HepG2 (cell line): ENCODE results near the gene ZNF106. TPM values are rescaled to one million over a fixed set of nuclear protein-coding genes. Genes with fewer than 3 reads are reported as not detected.

Experiments used
- ADNP ChIP-seq: sonication (generic); formaldehyde crosslinking; IDR thresholded peaks from 2 replicates; pipeline ENCODE4 v1.4.0; 2020; ENCODE audit warnings: missing genetic modification reagents
- DPF2 ChIP-seq: sonication (generic); formaldehyde crosslinking; IDR thresholded peaks from 2 replicates; pipeline ENCODE4 v1.4.0; 2020; ENCODE audit warnings: mild to moderate bottlenecking, low read depth, missing genetic modification reagents, borderline replicate concordance
- GATAD2A ChIP-seq: IDR thresholded peaks from 2 replicates; pipeline ENCODE4 v1.6.1; 2016
- HDAC1 ChIP-seq: sonication (generic); formaldehyde crosslinking; IDR thresholded peaks from 2 replicates; pipeline ENCODE4 v1.5.1; 2020; ENCODE audit warnings: mild to moderate bottlenecking, missing genetic modification reagents
- HNRNPL ChIP-seq: fragments of 200-400 bp; formaldehyde crosslinking; IDR thresholded peaks from 2 replicates; pipeline ENCODE4 v1.6.1; 2017; ENCODE audit warnings: mild to moderate bottlenecking, low read depth, low read length
- MAF1 ChIP-seq: sonication (generic); formaldehyde crosslinking; IDR thresholded peaks from 2 replicates; pipeline ENCODE4 v1.5.0; 2020; ENCODE audit warnings: missing genetic modification reagents, borderline replicate concordance
- MED8 ChIP-seq: sonication (generic); formaldehyde crosslinking; IDR thresholded peaks from 2 replicates; pipeline ENCODE4 v1.8.1; 2023; ENCODE audit warnings: mild to moderate bottlenecking, missing genetic modification reagents; ENCODE audit not compliant: insufficient replicate concordance
- MLLT10 ChIP-seq: sonication (generic); formaldehyde crosslinking; IDR thresholded peaks from 2 replicates; pipeline ENCODE4 v1.4.0; 2020; ENCODE audit warnings: missing genetic modification reagents
- MTA3 ChIP-seq: sonication (generic); formaldehyde crosslinking; IDR thresholded peaks from 2 replicates; pipeline ENCODE4 v1.4.0; 2020; ENCODE audit warnings: missing genetic modification reagents
- NPAS2 ChIP-seq: sonication (generic); formaldehyde crosslinking; IDR thresholded peaks from 2 replicates; pipeline ENCODE4 v1.8.0; 2022; ENCODE audit warnings: mild to moderate bottlenecking, missing genetic modification reagents, borderline replicate concordance
- PATZ1 ChIP-seq: sonication (generic); formaldehyde crosslinking; IDR thresholded peaks from 2 replicates; pipeline ENCODE4 v1.4.0; 2020; ENCODE audit warnings: missing genetic modification reagents
- REPIN1 ChIP-seq: sonication (generic); formaldehyde crosslinking; IDR thresholded peaks from 2 replicates; pipeline ENCODE4 v1.8.0; 2022; ENCODE audit warnings: missing genetic modification reagents, low read depth, mild to moderate bottlenecking, borderline replicate concordance
- SP4 ChIP-seq: sonication (generic); formaldehyde crosslinking; IDR thresholded peaks from 2 replicates; pipeline ENCODE4 v1.8.1; 2023; ENCODE audit warnings: mild to moderate bottlenecking, missing genetic modification reagents
- ZC3H4 ChIP-seq: sonication (generic); formaldehyde crosslinking; IDR thresholded peaks from 2 replicates; pipeline ENCODE4 v1.4.0; 2020; ENCODE audit warnings: missing genetic modification reagents, borderline replicate concordance
- ZFP82 ChIP-seq: sonication (generic); formaldehyde crosslinking; IDR thresholded peaks from 2 replicates; pipeline ENCODE4 v1.5.1; 2020; ENCODE audit warnings: mild to moderate bottlenecking, missing genetic modification reagents, borderline replicate concordance
- ZNF121 ChIP-seq: sonication (generic); formaldehyde crosslinking; IDR thresholded peaks from 2 replicates; pipeline ENCODE4 v1.5.0; 2020; ENCODE audit warnings: mild to moderate bottlenecking, missing genetic modification reagents
- ZNF550 ChIP-seq: sonication (generic); formaldehyde crosslinking; IDR thresholded peaks from 2 replicates; pipeline ENCODE4 v1.4.0; 2020; ENCODE audit warnings: mild to moderate bottlenecking, missing genetic modification reagents, borderline replicate concordance
- ZNF563 ChIP-seq: sonication (generic); formaldehyde crosslinking; IDR thresholded peaks from 2 replicates; pipeline ENCODE4 v1.8.0; 2022; ENCODE audit warnings: mild to moderate bottlenecking, moderate library complexity, missing genetic modification reagents
- ZNF737 ChIP-seq: sonication (generic); formaldehyde crosslinking; IDR thresholded peaks from 2 replicates; pipeline ENCODE4 v1.5.0; 2020; ENCODE audit warnings: missing genetic modification reagents, mild to moderate bottlenecking, borderline replicate concordance
- ZNF841 ChIP-seq: sonication (generic); formaldehyde crosslinking; IDR thresholded peaks from 2 replicates; pipeline ENCODE4 v1.8.1; 2023; ENCODE audit warnings: missing genetic modification reagents, borderline replicate concordance
- ZZZ3 ChIP-seq: sonication (generic); formaldehyde crosslinking; IDR thresholded peaks from 2 replicates; pipeline ENCODE4 v1.4.0; 2020; ENCODE audit warnings: missing genetic modification reagents, mild to moderate bottlenecking, borderline replicate concordance
- polyA plus RNA-seq, 8 experiments: library from polyadenylated mRNA; depleted of rRNA in 3 of 8; stranded (reverse) in 7 of 8; unstranded in 1 of 8; fragments of >200 nt; fragmentation: Illumina TruSeq in 4 of 8; extraction: Trizol in 4 of 8; gene quantifications; 2 replicates each; pipeline versions ENCODE4 v1.2.1 to v1.2.3, GENCODE V29; 2011 to 2016; ENCODE audit warnings: low read depth in 4 of 8, missing spikeins in 1 of 8, mixed read lengths in 1 of 8; ENCODE audit not compliant: insufficient read depth in 1 of 8
- total RNA-seq, 5 experiments: library from RNA; depleted of rRNA; stranded (reverse); fragments of >200 nt; fragmentation: Illumina TruSeq; extraction: Trizol; gene quantifications; 2 replicates each; pipeline ENCODE4 v1.2.3, GENCODE V29; 2016; ENCODE audit warnings: low read depth in 1 of 5
- TF ChIP-seq, protein P1 (sequence below): sonication (generic); formaldehyde crosslinking; IDR thresholded peaks from 2 replicates; pipeline ENCODE4 v1.9.0; 2022; ENCODE audit warnings: missing genetic modification reagents, mild to moderate bottlenecking, borderline replicate concordance
- TF ChIP-seq, protein P2 (sequence below): sonication (generic); formaldehyde crosslinking; conservative IDR thresholded peaks from 2 replicates; pipeline ENCODE4 v1.8.0; 2022; ENCODE audit warnings: missing genetic modification reagents

ZNF106 gene
- total and polyA plus RNA-seq, 2 of the 13 experiments (the other 11 are each of a cell fraction or from before 2014, with no cell fraction given), result 12.5 to 35.1 TPM

GRCh38 chr15:42490671-42491538, at the start of gene ZNF106 (continued):
- TF ChIP-seq, protein P1, sequence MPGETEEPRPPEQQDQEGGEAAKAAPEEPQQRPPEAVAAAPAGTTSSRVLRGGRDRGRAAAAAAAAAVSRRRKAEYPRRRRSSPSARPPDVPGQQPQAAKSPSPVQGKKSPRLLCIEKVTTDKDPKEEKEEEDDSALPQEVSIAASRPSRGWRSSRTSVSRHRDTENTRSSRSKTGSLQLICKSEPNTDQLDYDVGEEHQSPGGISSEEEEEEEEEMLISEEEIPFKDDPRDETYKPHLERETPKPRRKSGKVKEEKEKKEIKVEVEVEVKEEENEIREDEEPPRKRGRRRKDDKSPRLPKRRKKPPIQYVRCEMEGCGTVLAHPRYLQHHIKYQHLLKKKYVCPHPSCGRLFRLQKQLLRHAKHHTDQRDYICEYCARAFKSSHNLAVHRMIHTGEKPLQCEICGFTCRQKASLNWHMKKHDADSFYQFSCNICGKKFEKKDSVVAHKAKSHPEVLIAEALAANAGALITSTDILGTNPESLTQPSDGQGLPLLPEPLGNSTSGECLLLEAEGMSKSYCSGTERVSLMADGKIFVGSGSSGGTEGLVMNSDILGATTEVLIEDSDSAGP (CRISPR knock-in tag), result peak; percentile 71; the same call in 1 of the 2 replicates
- TF ChIP-seq DPF2 (0 out of 2 replicates have a peak, but pooled peaks have one; percentile 9), ZNF121 (CRISPR knock-in tag) (no peak), NPAS2 (CRISPR knock-in tag) (no peak), GATAD2A (CRISPR knock-in tag) (peak; percentile 56; the same call in 1 of the 2 replicates), MLLT10 (CRISPR knock-in tag) (no peak), HDAC1 (CRISPR knock-in tag) (peak; percentile 84), ZNF737 (CRISPR knock-in tag) (no peak), ZFP82 (CRISPR knock-in tag) (peak; percentile 94; the same call in 1 of the 2 replicates), HNRNPL (0 out of 2 replicates have a peak, but pooled peaks have one; percentile 37), ZNF550 (no peak), ZNF563 (CRISPR knock-in tag) (peak; percentile 81), MED8 (CRISPR knock-in tag) (peak; percentile 89), SP4 (peak; percentile 62; the same call in 1 of the 2 replicates), ADNP (CRISPR knock-in tag) (no peak), ZC3H4 (CRISPR knock-in tag) (no peak), ZZZ3 (peak; percentile 9; the same call in 1 of the 2 replicates), MAF1 (CRISPR knock-in tag) (0 out of 2 replicates have a peak, but pooled peaks have one; percentile 32), PATZ1 (CRISPR knock-in tag) (peak; percentile 21; the same call in 1 of the 2 replicates), REPIN1 (CRISPR knock-in tag) (peak; percentile 92), MTA3 (CRISPR knock-in tag) (no peak), ZNF841 (CRISPR knock-in tag) (no peak)
- TF ChIP-seq, protein P2, sequence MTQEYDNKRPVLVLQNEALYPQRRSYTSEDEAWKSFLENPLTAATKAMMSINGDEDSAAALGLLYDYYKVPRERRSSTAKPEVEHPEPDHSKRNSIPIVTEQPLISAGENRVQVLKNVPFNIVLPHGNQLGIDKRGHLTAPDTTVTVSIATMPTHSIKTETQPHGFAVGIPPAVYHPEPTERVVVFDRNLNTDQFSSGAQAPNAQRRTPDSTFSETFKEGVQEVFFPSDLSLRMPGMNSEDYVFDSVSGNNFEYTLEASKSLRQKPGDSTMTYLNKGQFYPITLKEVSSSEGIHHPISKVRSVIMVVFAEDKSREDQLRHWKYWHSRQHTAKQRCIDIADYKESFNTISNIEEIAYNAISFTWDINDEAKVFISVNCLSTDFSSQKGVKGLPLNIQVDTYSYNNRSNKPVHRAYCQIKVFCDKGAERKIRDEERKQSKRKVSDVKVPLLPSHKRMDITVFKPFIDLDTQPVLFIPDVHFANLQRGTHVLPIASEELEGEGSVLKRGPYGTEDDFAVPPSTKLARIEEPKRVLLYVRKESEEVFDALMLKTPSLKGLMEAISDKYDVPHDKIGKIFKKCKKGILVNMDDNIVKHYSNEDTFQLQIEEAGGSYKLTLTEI (CRISPR knock-in tag), result no peak
